GM12801 (cell line): ENCODE data around the gene STAT1.

Experiments used
- CTCF ChIP-seq: IDR thresholded peaks from one replicate; pipeline ENCODE4 v1.5.1; 2011; ENCODE audit warnings: control low read depth; ENCODE audit not compliant: insufficient read length; ENCODE audit errors: extremely low read depth

Gene STAT1

DNA sequence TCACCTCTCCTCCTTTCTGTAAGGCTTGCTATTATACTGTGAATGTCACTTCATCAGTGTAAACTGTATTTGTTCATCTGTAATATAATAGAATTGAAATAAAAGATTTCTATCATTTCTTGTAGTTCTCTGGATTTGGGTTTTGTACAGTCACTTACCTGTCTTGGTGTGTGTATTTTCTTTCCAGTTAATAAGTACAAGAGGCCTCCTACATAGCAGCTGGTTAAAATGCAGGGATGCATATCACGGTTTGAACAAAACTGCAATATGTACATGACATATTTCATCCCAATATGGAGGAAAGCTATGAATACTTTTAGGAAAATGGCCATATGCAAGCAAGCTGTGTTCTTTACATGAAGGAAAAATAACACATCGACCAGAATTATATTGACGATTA lies 5.4 kb upstream of the STAT1 start:
- no peak for TF ChIP-seq CTCF

- no peak for TF ChIP-seq CTCF
Observed at GRCh38 chr2:191018643-191019119, 4.7 kb upstream of the STAT1 start.

- TF ChIP-seq CTCF, result no peak
Observed at GRCh38 chr2:191018048-191018447, 4.1 kb upstream of the STAT1 start.

GRCh38 chr2:191015831-191016230 lies 1.9 kb upstream of the STAT1 start:
- TF ChIP-seq CTCF, result no peak

DNA sequence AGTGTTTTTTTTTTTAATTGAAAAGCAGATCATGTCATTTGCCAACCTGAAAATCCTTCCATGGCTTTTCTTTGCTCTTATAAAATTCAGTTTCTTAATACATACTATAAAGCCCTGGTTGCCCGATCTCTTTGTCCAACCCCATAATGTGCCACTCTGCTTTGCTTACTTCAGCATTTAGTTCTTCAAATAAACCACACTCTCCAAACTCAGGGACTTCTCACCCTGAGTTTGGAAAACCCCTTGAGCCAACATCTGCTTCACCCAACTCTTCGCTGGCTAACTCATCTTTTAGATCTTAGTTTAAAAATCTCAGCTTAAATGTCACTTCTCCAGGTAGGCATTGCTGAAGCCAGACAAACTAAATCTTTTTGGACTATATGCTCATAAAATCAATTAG lies 1.3 kb upstream of the STAT1 start:
- TF ChIP-seq CTCF, result no peak

DNA sequence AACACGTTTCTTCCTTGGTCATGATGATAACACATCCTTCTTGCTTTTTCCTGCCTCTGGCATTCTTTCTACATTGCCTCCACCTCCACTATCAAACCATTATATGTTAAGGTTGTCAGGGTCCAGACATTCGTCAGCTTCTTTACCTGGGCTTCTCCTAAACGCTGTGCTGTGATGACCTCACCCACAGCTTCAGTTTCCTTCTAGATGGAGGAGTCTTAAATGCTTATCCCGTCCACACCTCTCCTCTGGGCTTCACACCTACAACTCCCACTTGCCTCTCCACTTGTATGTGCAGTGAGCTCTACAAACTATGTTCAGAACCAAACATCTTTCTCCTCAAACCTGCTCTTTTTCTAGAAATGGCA lies 666 bp upstream of the STAT1 start:
- no peak for TF ChIP-seq CTCF

- no peak for TF ChIP-seq CTCF
Observed at GRCh38 chr2:191013682-191013931, 364 bp downstream of the STAT1 start.
